HuH-7.5 (cell line): ENCODE data around the gene ZNF385D.
"Not testable (repeated sequence)": the region's sequence is repeated elsewhere in the genome, so short reads cannot be mapped to it uniquely, and the experiment has no call there.

ENCODE experiments used
- DNase-seq: peaks from one replicate; pipeline ENCODE4 v3.0.0; 2011; ENCODE audit warnings: low spot score

ZNF385D gene

DNA sequence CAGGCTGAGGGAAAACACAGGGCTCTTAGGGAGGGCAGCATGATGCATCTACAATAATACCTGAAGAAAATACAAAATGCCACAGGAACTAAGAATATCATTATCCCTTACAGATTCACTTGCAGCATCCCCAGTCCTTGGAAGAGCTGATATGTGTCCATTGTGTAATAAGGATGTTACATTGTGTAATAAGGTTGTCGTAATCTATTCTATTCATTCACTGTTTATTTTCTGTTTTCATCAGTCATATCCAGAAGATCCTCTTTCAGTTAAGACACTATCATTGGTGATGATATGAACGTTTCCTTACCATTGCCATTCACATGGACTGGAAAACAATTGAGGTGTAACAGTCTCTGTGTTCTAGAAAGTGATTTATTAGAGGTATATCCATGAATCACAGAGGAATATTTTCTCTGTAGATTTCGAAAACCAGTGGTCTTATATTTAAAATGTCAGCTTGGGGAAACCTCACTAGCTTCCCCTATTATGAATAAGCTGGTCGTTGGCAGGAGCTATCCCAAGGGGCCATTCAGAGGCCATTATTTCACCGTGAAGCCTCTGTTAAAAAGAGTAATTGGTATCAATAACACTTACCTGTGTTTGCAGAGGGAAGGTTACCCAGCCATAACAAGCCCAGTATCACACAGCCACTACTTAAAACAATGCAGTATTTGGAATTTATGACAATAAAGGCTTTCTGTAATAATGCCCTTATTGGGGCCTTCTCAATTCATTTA is 241.1 kb downstream of the ZNF385D start:
- no peak for DNase-seq

DNA sequence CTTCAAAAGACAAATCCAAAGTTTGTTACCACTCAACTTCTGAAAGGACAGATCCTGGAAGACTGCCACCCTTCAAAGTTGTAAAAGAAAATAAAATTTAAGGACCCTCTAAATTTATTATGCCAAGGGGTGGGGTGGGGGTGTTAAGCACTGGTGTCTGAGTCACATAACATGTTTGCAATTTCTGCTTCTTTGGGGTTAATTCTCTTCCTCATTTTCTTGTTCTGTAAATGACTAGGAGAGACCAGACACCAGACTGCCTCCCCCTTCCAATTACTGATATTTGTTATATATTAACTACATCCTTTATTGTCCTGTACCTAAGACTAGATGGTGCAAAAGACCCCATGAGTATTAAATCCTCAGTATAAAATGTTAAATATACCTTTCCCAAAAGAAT is 242.8 kb downstream of the ZNF385D start:
- DNase-seq = no peak

DNA sequence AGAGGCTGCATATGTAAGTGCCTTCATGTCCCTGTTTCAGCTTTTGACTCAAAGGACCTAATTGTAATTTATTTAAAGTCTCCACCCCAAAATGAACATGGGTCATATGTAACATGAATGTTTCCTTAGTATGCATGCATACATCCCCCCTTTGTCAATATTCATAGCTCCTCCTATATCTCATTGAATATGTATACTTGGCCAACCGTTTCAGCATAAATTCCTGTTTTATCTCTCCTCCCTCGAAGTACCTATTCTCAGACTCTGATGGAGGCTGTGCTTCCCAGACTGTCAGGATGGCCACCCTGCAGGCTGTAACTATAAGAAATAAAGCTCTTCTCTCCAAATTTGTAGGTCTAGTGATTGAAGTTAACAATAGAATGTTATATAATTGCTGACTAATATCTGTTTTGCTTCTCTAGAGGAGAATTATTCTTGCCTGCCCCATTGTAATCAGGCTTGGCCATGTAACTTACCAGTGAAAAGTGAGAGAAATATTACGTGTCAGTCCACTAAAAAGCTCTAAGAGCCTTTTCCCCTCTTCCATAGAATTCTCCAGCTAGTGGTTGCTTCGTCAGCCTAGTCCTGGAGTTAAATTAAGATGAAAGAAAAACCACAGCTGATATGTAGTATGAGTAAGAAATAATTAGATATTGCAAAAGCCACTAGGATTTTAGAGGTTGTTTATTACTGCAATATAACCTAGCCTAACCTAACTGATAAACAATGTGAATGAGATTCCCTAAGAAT is 245.1 kb downstream of the ZNF385D start:
- no peak for DNase-seq

DNA sequence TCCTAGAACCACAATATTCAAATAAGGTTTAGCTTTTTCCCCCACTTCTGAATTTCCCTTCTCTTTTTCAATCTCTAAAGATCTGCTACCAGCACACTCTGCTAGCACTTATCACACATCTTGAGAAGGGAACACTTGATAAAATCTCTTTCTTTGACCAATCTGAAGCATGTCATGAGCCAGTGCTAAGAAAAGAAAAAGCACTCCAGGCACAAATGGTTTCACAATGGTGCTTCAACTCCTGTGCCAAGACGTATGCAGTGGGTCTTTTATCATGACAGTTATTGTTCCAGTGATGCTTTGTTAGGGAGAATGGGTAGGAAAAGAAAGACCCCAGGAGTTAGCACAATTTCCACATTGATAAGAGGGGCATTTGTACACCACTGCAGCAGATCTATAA is 248.4 kb downstream of the ZNF385D start:
- no peak for DNase-seq

DNA sequence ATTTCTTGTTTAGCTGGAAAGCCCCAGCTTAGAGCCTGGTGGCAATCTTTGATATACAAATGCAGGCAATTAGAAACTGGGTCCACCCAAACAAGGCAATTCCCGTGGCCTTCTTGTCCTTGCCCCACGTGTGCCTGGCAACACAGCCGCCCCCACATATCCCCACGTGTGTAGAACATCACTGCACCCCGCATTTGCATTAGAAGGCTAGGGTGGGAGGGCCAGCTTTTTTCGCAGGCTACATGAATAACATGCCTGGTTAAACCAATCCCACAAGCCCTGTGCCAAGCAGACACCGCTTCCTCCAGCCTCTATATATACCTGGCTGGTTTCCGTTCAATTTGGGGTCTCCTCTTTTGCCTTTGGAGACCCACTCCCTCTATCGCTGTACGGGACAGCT is 250.2 kb downstream of the ZNF385D start:
- DNase-seq = no peak

DNA sequence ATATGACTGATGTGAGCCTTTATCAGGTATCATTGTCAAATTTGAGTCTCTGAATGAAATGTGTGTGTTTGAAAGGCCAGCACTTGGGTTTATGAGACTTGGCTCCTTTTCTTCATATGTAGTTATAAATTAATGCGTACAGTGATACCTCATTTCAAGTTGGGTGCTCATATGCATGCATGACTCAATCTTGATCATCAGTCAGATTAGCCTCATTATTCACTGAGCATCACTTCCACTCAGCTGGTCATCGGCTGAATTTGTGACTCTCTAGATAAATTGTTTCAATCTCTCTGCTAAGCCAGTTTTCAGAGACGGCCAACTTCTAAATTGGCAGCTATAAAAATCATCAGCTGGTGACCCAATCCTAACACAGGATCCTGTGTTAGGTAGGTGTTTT is 260.3 kb downstream of the ZNF385D start:
- DNase-seq = not testable (repeated sequence)

DNA sequence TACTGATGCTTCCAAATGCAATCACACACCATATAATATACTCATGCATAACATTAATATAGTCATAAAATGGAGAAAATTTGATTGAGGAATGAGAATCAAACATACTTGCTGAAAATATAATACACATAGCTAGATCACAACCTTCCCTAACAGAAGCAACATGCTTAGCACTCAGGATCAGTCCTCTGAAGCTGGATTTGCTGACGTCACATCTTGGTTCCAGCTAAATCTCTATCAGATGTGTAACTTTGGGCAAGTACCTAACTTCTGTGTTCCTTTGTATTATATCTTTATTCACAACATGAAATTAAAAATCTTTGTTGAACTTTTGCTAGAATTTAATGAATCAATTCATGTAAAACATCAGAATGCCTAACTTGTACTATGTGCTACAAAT is 263.5 kb downstream of the ZNF385D start:
- DNase-seq = no peak

DNA sequence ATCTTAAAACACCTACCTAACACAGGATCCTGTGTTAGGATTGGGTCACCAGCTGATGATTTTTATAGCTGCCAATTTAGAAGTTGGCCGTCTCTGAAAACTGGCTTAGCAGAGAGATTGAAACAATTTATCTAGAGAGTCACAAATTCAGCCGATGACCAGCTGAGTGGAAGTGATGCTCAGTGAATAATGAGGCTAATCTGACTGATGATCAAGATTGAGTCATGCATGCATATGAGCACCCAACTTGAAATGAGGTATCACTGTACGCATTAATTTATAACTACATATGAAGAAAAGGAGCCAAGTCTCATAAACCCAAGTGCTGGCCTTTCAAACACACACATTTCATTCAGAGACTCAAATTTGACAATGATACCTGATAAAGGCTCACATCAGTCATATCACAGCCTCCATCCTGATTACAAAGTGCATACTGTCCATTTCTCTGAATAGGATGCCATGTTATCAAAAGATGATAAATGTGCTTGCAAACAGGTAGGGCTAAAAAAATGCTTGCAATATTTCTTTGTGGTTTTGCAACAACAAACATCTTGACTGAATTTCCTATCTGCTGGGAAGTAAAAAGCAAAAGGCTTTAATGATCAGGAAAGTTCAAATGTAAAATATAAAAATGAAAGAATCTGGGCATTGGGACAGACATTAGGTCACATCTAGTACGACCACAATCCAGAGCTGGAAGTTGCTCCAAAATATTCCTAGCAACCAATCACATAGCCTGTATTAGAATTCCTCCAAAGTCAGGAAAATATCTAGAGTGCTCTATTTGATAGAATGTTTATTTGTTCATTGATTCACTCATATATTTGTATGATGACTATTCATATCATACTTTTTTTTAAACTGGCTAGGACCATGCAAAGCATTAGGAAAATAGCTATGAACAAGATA is 264.7 kb downstream of the ZNF385D start:
- not testable (repeated sequence) for DNase-seq

DNA sequence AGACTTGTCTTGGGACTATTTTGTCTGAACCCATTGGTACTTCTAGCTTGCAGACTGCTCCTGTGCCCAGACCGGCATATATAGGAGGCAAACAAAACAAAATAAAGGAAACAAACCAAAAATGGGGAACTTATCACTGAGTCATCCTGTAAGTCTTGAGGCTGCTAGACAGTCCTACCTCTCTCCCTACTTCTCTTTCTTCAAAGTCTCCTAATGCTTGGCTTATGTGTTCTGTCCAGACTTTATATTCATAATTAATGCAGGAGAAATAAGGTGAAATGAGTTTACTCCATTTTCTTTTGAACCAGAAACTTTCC is 266.2 kb downstream of the ZNF385D start:
- no peak for DNase-seq

DNA sequence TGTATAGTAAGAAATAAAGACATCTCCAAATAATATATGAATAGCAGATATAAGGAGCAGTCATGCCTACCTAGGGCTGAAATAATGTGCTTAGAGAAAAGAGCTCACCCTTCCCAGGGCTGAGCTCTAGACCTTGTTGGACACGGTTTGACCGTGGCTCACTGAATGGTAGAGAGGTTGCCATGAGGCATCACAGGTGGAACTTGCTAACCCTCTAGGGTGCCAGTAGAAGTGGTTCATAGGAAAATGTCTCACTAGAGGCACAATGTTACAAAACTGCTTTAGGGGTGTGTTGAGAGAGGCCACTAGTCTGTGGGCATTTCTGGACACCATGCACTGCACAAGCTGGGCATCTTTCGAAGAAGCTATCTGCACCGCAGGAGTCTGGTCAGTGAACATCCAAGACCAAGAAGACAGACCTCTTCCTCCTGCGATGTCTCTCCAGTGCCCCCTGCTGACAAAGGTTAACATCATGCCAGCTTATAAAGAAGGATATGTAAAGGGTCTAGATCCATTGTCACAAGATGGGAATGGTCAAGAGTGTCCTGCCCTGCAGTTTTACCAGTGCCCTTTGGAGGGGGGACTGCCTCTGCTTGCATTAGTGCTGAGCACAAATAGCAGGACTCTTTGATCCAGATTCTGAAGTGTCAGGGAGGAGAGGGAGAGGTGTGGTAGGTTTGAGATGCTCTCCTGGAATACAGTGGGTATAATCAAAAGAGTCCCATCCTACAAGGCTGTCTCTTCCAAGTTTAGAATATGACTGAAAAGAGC is 266.8 kb downstream of the ZNF385D start:
- no peak for DNase-seq

DNA sequence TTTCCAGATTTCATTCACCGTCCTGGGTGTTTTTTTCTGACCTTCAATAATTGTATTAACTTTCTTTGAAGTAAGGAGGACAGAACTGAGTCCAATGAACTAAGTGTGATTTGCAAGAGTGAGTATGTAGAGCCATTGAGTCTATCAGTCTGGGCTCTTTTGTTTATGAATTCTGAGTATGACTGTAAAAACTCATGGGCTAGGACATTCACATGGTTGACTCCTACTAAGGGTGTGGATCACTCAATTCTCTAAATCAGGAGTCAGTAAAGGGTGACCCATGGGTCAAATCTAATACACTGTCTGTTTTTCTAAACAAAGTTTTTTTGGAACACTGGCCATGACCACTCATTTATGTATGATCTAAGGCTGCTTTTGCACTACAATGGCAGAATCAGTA is 269.0 kb downstream of the ZNF385D start:
- no peak for DNase-seq

DNA sequence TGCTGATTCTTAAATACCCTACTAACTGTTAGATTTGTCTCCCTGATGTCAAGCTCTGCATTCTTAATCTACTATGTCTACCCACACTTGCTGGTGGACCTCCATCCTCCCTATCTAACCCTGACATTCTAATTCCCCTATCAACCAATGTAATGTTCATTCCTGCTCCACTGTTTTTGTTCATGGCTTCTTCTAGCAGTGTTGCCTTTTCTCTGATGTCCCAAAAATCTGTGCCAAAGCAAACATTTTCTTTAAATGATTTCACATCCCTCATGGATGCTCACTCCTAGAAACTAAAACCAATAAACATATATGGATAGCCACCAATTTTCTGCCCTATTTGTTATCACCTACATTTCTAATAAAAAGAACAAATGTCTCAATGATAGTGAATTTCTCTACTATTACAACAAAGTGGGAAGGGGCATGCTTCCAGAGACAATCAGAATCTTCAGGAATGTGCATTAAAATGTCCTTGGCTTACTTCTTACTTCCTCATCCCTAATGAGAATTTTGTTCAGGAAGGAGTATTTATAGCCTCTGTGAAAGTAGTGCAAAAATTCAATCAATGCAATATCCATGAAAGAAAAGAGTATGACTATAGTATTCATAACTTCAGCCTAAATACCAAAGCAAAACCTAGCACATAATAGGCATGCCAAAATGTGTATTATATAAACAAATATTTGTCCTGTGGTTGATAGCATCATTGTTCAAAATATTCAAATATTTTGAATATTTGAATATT is 273.3 kb downstream of the ZNF385D start:
- no peak for DNase-seq

DNA sequence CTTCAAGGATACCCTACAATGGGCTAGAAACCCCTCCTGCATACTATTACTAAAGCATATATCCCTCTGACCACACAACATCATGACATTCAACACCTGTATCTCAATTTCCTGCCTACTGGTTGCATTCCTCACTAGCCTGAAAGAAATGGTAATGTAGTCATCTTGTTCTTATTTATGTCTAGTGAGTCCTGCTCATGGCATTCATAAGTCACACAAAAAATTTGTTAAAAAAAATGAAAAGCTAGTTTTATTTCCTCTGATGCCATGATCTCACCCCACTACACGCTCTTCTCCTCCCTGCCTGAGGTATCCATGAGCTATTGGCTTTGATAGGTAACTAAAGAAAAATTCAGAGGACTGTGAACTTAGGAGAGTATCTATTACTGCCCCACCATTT is 284.5 kb downstream of the ZNF385D start:
- no peak for DNase-seq

DNA sequence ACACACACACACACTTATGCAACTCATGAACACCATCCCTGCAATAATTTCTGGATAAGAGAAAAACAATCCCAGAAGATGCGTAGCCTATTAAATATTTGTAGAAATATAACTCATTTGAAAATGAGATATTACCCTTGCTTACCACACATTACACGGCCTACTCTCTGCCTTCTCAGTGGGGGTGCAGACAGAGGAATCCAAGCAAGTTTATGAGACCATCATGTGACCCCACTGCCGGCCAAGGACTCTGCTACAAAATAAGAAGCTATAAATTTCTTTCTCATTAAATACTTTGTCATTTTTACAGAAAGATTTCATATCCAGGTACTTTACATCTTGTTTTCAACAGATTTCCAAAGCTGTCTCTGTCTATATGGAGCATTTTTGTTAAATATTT is 286.3 kb downstream of the ZNF385D start:
- DNase-seq = no peak

DNA sequence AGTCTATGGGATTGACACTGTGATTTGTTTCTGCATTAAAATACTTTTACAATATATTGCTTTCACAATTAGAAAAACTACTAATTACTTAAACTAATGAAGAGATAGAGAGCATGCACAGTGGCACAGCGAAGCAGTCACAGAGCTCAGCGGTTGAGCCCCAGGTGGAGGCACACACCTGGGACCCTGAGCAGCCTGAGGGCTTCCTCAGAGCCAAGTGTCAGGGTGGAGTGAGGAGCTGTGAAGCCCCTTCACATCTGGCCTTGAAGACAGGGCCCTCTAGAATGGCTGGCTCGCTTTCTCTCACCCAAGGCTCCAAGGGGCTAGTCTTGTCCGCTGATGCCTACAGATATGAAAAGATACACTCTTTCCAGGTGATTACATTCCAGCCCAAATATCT is 287.7 kb downstream of the ZNF385D start:
- DNase-seq = no peak

DNA sequence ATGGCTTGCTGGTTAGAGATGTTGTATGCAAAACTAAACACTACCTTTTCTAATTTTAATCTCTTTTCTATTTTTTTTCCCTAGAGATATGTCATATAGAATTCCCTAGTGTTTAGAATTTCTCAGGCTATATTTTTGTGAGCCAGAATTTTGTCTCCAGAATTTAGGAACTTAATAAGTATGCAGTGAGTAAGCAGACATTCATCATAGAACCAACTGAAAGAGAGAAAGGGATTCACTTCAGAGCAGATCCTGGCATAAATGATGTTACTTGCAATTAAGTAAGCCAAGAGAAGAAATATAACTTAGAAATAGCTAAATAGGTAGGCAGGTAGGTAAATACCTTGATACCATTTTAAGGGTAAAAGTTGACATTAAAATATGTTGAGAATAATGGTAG is 288.9 kb downstream of the ZNF385D start:
- DNase-seq = no peak

DNA sequence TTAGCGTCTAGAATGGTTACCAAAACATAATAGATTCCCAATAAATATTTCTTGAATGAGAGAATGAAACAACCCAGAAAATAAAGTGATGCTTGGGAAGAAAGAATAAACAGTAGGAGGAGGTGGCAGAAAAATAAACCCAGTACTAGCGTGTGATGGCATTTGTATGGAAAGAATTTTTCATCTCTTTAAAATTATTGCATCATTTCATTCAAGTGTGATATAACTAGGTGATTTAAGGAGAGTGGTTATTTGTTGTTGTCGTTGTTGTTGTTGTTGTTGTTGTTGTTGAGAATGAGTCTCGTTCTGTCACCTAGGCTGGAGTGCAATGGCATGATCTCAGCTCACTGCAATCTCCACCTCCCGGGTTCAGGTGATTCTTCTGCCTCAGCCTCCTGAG is 293.9 kb downstream of the ZNF385D start:
- no peak for DNase-seq

DNA sequence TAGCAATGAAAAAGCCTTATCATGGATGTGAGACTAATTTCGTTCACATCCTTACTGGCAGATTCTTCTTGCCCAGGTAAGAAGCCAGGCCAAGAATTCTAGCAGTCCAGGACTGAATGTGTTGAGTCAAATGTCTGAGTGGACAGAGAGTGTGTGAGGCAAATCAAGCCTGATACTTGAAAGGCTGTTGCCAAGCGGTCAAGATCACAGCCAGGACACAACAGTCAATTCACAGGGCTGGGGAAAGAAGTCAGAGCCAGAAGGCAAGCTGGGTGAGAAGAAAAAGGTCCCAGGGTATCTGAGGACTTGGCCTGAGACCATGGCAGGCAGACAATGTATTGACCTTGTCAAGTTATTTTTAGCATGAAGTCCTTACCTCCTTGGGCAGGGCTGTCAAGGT is 301.3 kb downstream of the ZNF385D start:
- no peak for DNase-seq

DNA sequence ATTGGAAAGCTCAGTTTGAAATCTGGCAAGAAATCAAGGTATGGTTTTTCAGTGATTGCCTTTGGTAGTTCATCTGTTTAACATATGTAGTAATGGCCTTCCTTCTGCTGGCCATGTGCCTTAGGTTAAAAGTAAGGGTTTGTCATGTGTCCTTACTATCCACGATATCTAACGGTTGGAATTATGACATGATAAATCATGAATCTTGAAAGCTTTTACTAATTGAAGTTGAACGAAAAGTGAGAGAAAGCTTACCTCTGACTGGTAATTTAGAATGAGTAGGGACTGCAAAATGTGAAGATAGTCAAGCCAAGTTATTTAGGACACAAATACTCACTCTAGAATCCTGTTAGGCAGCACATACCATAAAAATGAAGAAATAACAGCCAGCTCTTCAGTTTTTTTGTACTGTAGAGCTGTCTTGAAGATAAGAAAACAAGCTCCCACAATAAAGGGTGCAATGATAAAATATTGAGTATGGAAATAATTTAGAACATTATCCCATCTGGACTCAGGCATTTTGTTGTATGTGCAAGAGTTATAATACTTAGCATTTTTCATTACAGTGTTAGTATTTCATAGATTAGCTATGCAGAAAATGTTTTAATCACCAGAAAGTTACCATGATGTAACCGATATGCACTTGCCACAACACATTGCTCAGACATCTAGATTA is 303.4 kb downstream of the ZNF385D start:
- DNase-seq = no peak

DNA sequence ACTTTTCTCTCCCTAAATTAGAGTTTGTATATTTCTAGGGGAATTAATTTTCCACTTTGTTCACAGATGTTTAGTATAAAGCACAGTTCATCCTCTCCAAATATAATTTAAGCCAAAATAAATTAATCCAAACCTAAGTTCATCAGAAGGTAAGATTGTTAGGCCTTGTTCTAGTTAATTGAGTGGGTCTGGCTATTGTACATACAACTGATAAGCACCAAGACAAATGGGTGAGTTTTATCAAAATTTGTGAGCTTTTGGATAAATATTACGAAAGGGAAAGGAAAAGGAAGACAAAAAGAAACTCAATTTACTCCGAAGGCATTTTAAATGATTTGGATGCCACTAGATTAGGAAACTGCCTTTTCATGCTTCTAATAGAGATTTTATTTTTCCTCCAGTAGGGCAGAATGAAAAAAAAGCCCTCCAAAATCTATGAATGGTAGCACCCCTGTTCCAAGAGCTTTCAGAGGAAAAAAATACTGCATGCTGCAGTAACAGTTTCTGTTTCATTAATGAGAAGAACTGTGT is 304.0 kb downstream of the ZNF385D start:
- DNase-seq = no peak

DNA sequence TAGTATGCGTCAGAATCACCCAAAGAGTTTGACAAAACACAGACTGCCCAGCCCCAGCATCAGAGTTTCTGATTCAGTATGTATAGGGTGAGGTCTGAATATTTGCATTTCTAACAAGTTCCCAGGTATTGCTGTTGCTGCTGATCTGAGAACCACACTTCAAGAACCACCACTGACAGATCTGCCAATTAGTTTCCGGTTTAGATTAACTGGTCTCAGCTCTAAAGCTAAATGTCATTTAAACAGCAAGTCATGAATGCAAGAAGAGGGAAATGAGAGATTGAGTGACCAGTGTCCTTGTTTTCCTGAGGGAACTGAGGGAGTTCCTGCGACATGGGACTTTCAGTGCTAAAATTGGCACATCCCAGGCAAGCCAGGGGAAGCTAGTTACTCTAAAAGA is 305.0 kb downstream of the ZNF385D start:
- DNase-seq = no peak
